Ectodermal cell (in vitro differentiated cells): Measurements from ENCODE around the gene SIGLEC1.
A peak's percentile ranks its signal among the peaks of the same experiment; 100 is the strongest.

Experiments used
- H3K27ac ChIP-seq: 2 replicates; pipeline ENCODE4 v1.7.0; 2013; ENCODE audit warnings: mild to moderate bottlenecking, low read depth, low read length; ENCODE audit not compliant: insufficient read depth, poor library complexity, severe bottlenecking
- H3K27me3 ChIP-seq: 2 replicates; pipeline ENCODE4 v1.7.0; 2013; ENCODE audit warnings: mild to moderate bottlenecking, low read length; ENCODE audit not compliant: insufficient read depth, control insufficient read depth, poor library complexity, severe bottlenecking
- H3K36me3 ChIP-seq: one replicate; pipeline ENCODE4 v1.7.0; 2013; ENCODE audit warnings: low read length; ENCODE audit not compliant: control insufficient read depth, insufficient read depth
- H3K4me1 ChIP-seq: one replicate; pipeline ENCODE4 v1.7.0; 2013; ENCODE audit warnings: low read length; ENCODE audit not compliant: control insufficient read depth, insufficient read depth
- H3K4me3 ChIP-seq: 2 replicates; pipeline ENCODE4 v1.7.0; 2013; ENCODE audit warnings: low read depth, low read length, control low read depth; ENCODE audit not compliant: insufficient read depth
- H3K9me3 ChIP-seq: 2 replicates; pipeline ENCODE4 v1.7.0; 2013; ENCODE audit warnings: mild to moderate bottlenecking, low read length, moderate library complexity; ENCODE audit not compliant: control insufficient read depth
- WGBS, 2 experiments: methylation state at CpG; one replicate each; pipeline ENCODE4 v1.1.7; 2013; ENCODE audit warnings: missing lambda C conversion rate in 2 of 2; 5-methylcytosine and 5-hydroxymethylcytosine counted together

The SIGLEC1 gene

GRCh38 chr20:3745686-3746173 lies 33.3 kb upstream of the SIGLEC1 start:
- Histone ChIP-seq H3K9me3 (no peaks in the 10 kb centered on the region), H3K36me3 (no peaks in the 10 kb centered on the region), H3K4me3 (no peak overlapping the region), H3K27me3 (peaks cover 54% of the 10 kb centered on the region), H3K27ac (no peak overlapping the region), H3K4me1 (peaks cover 6% of the 10 kb centered on the region)
- WGBS, 2 experiments: 85 to 87% methylated on average over 11 of the region's 11 CpGs

DNA sequence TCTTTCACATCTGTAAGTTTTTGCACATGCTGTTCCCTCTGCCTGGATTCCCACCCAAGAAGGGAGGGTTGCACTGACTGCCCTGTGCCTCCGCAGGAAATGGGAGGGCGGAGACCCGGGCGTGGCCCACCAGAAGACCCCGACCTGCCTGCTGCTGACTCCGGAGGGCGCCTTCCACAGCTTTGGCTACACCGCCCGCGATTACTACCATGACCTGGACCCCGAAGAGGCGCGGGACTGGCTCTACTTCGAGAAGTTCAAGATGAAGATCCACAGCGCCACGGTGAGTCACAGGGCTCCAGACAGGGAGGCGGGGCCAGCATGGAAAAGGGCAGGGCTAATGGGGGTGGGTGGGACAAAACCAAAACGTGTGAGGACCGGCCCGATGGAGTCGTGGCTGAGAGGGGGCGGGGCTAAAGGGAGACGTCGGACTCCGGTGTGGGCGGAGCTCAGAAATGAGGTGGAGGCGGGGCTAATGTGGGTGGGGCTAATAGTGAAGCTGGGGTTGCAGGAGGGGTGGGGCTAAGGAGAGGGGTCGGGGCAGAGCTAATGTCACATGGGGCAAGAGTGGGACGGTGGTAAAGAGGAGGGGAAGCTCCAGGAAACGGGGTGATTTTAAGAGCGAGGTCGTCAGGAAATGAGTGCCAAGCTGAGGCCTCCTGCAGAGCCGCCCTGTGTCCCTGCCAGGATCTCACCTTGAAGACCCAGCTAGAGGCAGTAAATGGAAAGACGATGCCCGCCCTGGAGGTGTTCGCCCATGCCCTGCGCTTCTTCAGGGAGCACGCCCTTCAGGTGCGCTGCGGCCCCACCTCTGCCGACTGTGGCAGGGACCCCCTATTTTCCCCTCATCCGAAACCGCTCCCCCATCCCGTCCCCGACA lies 32.6 kb upstream of the SIGLEC1 start:
- no peak overlapping the region for H3K27ac ChIP-seq
- no peaks in the 10 kb centered on the region for H3K9me3 ChIP-seq
- 29 to 32% methylated on average over 45 of the region's 45 CpGs for whole genome bisulfite sequencing, 2 experiments
- H3K36me3 ChIP-seq: no peaks in the 10 kb centered on the region
- H3K27me3 ChIP-seq: peaks cover 47% of the 10 kb centered on the region
- peak overlapping the region; percentile 29 for H3K4me3 ChIP-seq
- peaks cover 4% of the 10 kb centered on the region for H3K4me1 ChIP-seq

DNA sequence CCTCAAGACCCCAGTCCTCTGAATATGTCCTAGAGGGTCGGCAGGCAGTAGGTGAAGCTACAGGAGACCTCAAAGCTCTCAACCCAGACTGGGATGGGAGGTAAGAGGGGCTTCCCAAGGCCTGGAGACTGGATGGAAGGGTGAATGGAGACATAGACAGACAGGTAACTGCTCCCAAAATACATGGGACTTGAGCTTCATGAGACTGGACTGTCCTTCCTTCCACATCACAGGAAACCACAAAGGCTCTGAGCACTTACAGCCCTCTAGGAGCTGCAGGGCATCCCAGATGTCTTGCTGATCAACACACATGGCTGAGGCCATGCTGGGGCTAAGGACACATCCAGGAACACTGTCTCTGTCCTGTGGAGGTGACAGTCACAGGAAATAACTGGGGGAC lies 31.6 kb upstream of the SIGLEC1 start:
- H3K27me3 ChIP-seq: peaks cover 37% of the 10 kb centered on the region
- 90 to 95% methylated on average over 1 of the region's 1 CpG for WGBS, 2 experiments
- no peaks in the 10 kb centered on the region for H3K36me3 ChIP-seq
- H3K4me1 ChIP-seq: no peaks in the 10 kb centered on the region
- no peaks in the 10 kb centered on the region for H3K9me3 ChIP-seq
- H3K27ac ChIP-seq: no peak overlapping the region
- no peak overlapping the region for H3K4me3 ChIP-seq

- Histone ChIP-seq H3K36me3 (no peaks in the 10 kb centered on the region), H3K4me3 (no peak overlapping the region), H3K9me3 (no peaks in the 10 kb centered on the region), H3K27me3 (peaks cover 29% of the 10 kb centered on the region), H3K4me1 (no peaks in the 10 kb centered on the region), H3K27ac (no peak overlapping the region)
- 91 to 100% methylated on average over 1 to 2 of the region's 2 CpGs for WGBS, 2 experiments
Measured at GRCh38 chr20:3743251-3743650, 30.9 kb upstream of the SIGLEC1 start.

DNA sequence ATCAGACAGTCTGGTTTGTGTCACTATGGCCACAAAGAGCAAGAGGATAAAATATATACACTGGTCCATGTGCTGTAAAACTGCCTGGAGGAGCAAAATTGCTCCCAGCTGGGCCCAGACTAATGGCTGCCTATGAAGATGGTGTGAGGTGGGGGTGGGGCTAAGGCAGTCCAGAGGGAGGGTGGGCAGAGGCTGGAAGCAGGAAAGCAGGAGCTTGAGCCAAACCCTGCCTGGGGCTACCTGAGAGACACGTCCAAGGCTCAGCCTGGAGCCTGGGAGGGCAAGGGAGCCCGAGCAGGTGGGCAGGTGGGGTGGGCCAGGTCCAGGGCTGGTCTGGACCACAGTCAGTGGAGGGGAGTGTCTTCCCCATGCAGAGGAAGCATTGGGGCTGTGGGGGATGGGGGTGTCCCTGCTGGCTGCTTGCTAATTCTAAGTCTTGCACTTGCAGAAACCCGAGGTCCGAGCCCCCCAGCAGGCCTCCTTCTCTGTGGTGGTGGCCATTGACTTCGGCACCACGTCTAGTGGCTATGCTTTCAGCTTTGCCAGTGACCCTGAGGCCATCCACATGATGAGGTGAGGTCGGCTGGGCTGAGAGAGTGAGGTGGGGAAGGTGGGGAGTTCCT lies 29.5 kb upstream of the SIGLEC1 start:
- peaks cover 19% of the 10 kb centered on the region for H3K27me3 ChIP-seq
- no peak overlapping the region for H3K4me3 ChIP-seq
- WGBS, 2 experiments: 76% methylated on average over 7 of the region's 7 CpGs
- H3K36me3 ChIP-seq: no peaks in the 10 kb centered on the region
- no peaks in the 10 kb centered on the region for H3K9me3 ChIP-seq
- H3K4me1 ChIP-seq: no peaks in the 10 kb centered on the region
- no peak overlapping the region for H3K27ac ChIP-seq

- H3K9me3 ChIP-seq: no peaks in the 10 kb centered on the region
- WGBS, 2 experiments: 94% methylated on average over 15 of the region's 15 CpGs
- no peak overlapping the region for H3K27ac ChIP-seq
- H3K4me1 ChIP-seq: no peaks in the 10 kb centered on the region
- H3K4me3 ChIP-seq: no peak overlapping the region
- H3K27me3 ChIP-seq: peaks cover 17% of the 10 kb centered on the region
- H3K36me3 ChIP-seq: no peaks in the 10 kb centered on the region
Measured at GRCh38 chr20:3740615-3741301, 28.4 kb upstream of the SIGLEC1 start.

DNA sequence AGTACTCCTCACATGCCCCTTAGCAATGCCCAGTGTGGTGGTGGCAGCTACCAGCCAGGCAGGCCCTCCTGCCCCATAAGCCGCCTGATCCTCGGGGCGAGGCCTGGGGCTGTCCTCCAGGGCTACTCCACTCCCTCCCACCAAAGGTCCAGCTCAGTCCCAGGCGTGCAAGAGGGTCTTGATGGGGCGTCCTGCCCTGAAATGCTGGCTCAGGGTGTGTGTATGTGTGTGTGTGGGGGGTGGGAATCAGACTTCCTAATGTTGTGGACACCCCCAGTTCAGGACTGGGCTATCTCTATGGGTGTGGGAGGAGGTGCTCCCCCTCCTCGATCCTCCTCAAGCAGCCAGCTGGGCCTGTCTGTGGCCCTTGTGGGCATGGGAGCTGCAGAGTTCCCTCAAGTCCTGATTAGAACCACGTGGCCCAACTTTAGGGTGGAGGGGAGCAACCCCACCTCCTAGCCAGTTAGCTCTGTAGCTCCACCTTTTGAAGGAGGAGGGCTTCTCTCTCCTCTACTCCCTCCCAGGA lies 27.6 kb upstream of the SIGLEC1 start:
- Histone ChIP-seq H3K36me3 (no peaks in the 10 kb centered on the region), H3K27ac (no peak overlapping the region), H3K27me3 (peaks cover 12% of the 10 kb centered on the region), H3K4me3 (no peak overlapping the region), H3K9me3 (no peaks in the 10 kb centered on the region), H3K4me1 (no peaks in the 10 kb centered on the region)
- WGBS, 2 experiments: 86 to 89% methylated on average over 7 of the region's 7 CpGs

GRCh38 chr20:3739054-3739925 lies 26.9 kb upstream of the SIGLEC1 start:
- WGBS, 2 experiments: 78 to 79% methylated on average over 19 of the region's 19 CpGs
- Histone ChIP-seq H3K9me3 (no peaks in the 10 kb centered on the region), H3K4me1 (no peaks in the 10 kb centered on the region), H3K27ac (no peak overlapping the region), H3K36me3 (no peaks in the 10 kb centered on the region), H3K27me3 (peaks cover 5% of the 10 kb centered on the region), H3K4me3 (no peak overlapping the region)

- peaks cover 6% of the 10 kb centered on the region for H3K27me3 ChIP-seq
- no peaks in the 10 kb centered on the region for H3K36me3 ChIP-seq
- H3K4me1 ChIP-seq: peaks cover 3% of the 10 kb centered on the region
- no peak overlapping the region for H3K4me3 ChIP-seq
- WGBS, 2 experiments: 88 to 89% methylated on average over 11 of the region's 11 CpGs
- no peaks in the 10 kb centered on the region for H3K9me3 ChIP-seq
- H3K27ac ChIP-seq: no peak overlapping the region
Measured at GRCh38 chr20:3738111-3739053, 26.0 kb upstream of the SIGLEC1 start.
